C1 segment of cervical spinal cord (tissue), 14 donors: ENCODE measurements around the gene CKB.

Experiments
- DNase-seq, 14 donors: peaks; one replicate each; lab custom pipeline; 2025; lab: John Stamatoyannopoulos, UW

Gene CKB

GRCh38 chr14:103538291-103539055 lies 15.8 kb upstream of the CKB start:
- DNase-seq = peak in 4 of 14 donors; percentile 43 to 69 (median 48)

- DNase-seq = no peak
Observed at GRCh38 chr14:103537175-103537990, 14.8 kb upstream of the CKB start.

- no peak for DNase-seq
Observed at GRCh38 chr14:103536693-103537092, 14.1 kb upstream of the CKB start.

GRCh38 chr14:103535891-103536565 lies 13.4 kb upstream of the CKB start:
- no peak for DNase-seq

GRCh38 chr14:103535081-103535890 lies 12.7 kb upstream of the CKB start:
- peak in 1 of 14 donors; percentile 51 for DNase-seq

GRCh38 chr14:103534576-103535061 lies 12.0 kb upstream of the CKB start:
- peak in 1 of 14 donors; percentile 70 for DNase-seq

GRCh38 chr14:103533999-103534575 lies 11.5 kb upstream of the CKB start:
- DNase-seq = peak in 2 of 14 donors; percentile 34 to 82

- no peak for DNase-seq
Observed at GRCh38 chr14:103533137-103533998, 10.7 kb upstream of the CKB start.

GRCh38 chr14:103532216-103533136 lies 9.8 kb upstream of the CKB start:
- no peak for DNase-seq

GRCh38 chr14:103531421-103532215 lies 9.0 kb upstream of the CKB start:
- DNase-seq = no peak

GRCh38 chr14:103530831-103531230 lies 8.2 kb upstream of the CKB start:
- DNase-seq = no peak

- DNase-seq = no peak
Observed at GRCh38 chr14:103530390-103530789, 7.8 kb upstream of the CKB start.

- no peak for DNase-seq
Observed at GRCh38 chr14:103529383-103530365, 7.0 kb upstream of the CKB start.

- DNase-seq = peak; percentile 56 to 92 (median 88)
Observed at GRCh38 chr14:103528587-103529382, 6.2 kb upstream of the CKB start, which contains the start of gene TRMT61A. TRMT61A (plus strand) TSS chr14:103529196; CDS start chr14:103529979, 783 bp downstream.

- peak in 3 of 14 donors; percentile 55 to 66 (median 56) for DNase-seq
Observed at GRCh38 chr14:103528146-103528586, 5.5 kb upstream of the CKB start.
